ENCODE results near the gene MKNK1. TPM values are rescaled to one million over a fixed set of nuclear protein-coding genes. Genes with fewer than 3 reads are reported as not detected.
A peak's percentile ranks its signal among the peaks of the same experiment; 100 is the strongest.

Gene MKNK1
- polyA plus RNA-seq, 1 of the 3 experiments (the other 2 are of a cell fraction), result 28.2 TPM

DNA sequence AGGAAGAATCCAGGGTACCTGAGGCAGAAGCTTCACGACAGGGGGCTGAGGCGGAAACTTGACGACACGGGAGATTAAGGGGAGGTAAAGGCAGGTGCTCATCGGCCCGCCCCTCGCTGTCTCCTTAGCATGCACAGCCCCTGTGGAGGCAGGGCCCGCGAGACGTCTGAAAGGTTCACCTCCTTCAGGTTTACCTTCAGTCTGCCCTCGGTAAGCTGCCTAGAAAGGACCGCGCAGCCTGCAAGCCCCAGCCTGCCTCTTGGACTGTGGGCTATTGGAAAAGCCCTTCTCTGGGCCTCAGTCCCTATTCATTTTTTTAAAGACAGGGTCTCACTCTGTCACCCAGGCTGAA is 81.1 kb downstream of the MKNK1 start:
- peak overlapping the region; percentile 23; the same call in 1 of the 2 replicates for H3K4me2 ChIP-seq
- CTCF ChIA-PET, result interaction anchor here (0.8 to 3.1 kb wide), 6 partner anchors 10 to 81 kb away, joined by 3 to 23 read pairs (median 8); a partner anchor contains a TSS
- H4K20me1 ChIP-seq (ENCODE audit: insufficient read depth), result no peaks in the 10 kb centered on the region
- H3K9ac ChIP-seq, result no peak overlapping the region
- no peak for DNase-seq
- WGBS (ENCODE audit: low lambda C conversion rate), result 95% methylated on average over 7 of the region's 13 CpGs
- no peaks in the 10 kb centered on the region for H3K36me3 ChIP-seq (replicated peaks in 1 of 2; ENCODE audit: control insufficient read depth in 1 of 2, insufficient read depth in 2 of 2, low read length in 1 of 2)
- peaks cover 4 to 39% of the 10 kb centered on the region in 2 experiments; a peak in 3 of 4 replicates for H3K4me1 ChIP-seq (ENCODE audit: control insufficient read depth in 1 of 2, insufficient read depth in 2 of 2, low read depth in 1 of 2, low read length in 1 of 2)
- POLR2A ChIA-PET, result interaction anchor here (0.6 kb wide), 2 partner anchors 9 to 106 kb away, joined by 4 to 5 read pairs; no protein-coding TSS in a partner anchor
- H3K4me3 ChIP-seq (ENCODE audit: low read depth in 2 of 2, low read length in 1 of 2), result no peak overlapping the region
- H3K27me3 ChIP-seq (ENCODE audit: insufficient read depth), result no peaks in the 10 kb centered on the region
- no peak overlapping the region for H3K27ac ChIP-seq (ENCODE audit: low read depth in 2 of 2, low read length in 1 of 2)
- H2AFZ ChIP-seq (ENCODE audit: low read depth), result no peak overlapping the region
- H3K9me2 ChIP-seq, result no peaks in the 10 kb centered on the region
- H3F3A ChIP-seq (replicated peaks; ENCODE audit: insufficient read depth), result peaks cover 27% of the 10 kb centered on the region
- no peaks in the 10 kb centered on the region for H3K79me2 ChIP-seq (ENCODE audit: insufficient read depth)
- H3K9me3 ChIP-seq, result no peaks in the 10 kb centered on the region
- TF ChIP-seq TEAD4 (IDR thresholded peaks at IDR 0.05; ENCODE audit: borderline replicate concordance, insufficient read depth) (no peak), RXRA (IDR thresholded peaks at IDR 0.05; ENCODE audit: borderline replicate concordance, low read depth) (no peak)

DNA sequence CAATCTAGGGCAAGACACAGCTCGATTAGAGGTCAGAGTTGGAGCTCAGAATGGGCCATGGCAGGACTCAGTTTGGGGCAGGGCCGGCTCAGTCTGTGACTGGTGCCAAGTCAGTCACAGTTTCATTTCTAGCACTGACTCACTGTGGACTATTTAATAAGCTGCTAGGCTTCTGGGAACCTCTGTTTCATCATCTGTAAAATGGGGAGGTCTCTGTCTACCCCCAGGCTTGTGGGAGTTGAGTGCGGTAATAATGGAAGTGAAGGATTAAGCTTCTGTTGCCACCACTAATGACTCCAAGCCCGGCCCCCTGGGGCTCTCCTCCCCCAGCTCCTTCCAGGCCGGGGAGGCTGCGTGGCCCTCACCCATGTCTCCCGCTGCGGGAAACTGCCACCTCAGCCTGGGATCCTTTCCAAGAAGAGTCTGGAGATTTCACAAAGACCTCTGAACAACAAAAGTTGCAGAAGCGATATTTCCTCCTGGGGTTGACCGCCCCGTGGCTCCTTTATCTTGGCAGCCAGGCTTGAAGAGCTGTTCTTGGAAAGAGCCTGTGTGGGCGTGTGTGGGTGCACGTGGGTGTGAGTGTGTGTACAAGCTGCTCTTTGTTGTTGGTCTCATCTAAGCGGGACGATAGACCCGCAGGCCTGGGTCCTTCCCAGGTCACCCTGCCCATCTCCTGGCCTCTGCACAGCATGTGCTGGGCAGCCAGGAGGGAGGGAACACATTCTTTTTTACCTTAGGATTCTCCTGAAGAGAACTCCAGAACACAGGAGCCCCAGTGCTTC is 81.7 kb downstream of the MKNK1 start:
- Histone ChIP-seq H3K9ac (no peak overlapping the region), H3K9me3 (no peaks in the 10 kb centered on the region), H3K27ac (ENCODE audit: low read depth in 2 of 2, low read length in 1 of 2) (peak overlapping the region in 1 of 2 experiments; percentile 49; a peak in 2 of 4 replicates), H3K27me3 (ENCODE audit: insufficient read depth) (no peaks in the 10 kb centered on the region), H3K4me3 (ENCODE audit: low read depth in 2 of 2, low read length in 1 of 2) (no peak overlapping the region), H4K20me1 (ENCODE audit: insufficient read depth) (no peaks in the 10 kb centered on the region), H2AFZ (ENCODE audit: low read depth) (peak overlapping the region; percentile 37; the same call in 1 of the 2 replicates), H3K9me2 (no peaks in the 10 kb centered on the region), H3K4me2 (peak overlapping the region; percentile 23; the same call in 1 of the 2 replicates), H3K4me1 (ENCODE audit: control insufficient read depth in 1 of 2, insufficient read depth in 2 of 2, low read depth in 1 of 2, low read length in 1 of 2) (peaks cover 4 to 39% of the 10 kb centered on the region in 2 experiments; a peak in 3 of 4 replicates), H3K36me3 (replicated peaks in 1 of 2; ENCODE audit: control insufficient read depth in 1 of 2, insufficient read depth in 2 of 2, low read length in 1 of 2) (no peaks in the 10 kb centered on the region), H3F3A (replicated peaks; ENCODE audit: insufficient read depth) (peaks cover 27% of the 10 kb centered on the region), H3K79me2 (ENCODE audit: insufficient read depth) (no peaks in the 10 kb centered on the region)
- no peak for DNase-seq
- CTCF ChIA-PET, result interaction anchor here (0.6 to 3.1 kb wide), 9 partner anchors 11 to 83 kb away, joined by 3 to 23 read pairs (median 3); a partner anchor contains a TSS
- 47% methylated on average over 9 of the region's 16 CpGs for WGBS (ENCODE audit: low lambda C conversion rate)
- TF ChIP-seq, protein P1, sequence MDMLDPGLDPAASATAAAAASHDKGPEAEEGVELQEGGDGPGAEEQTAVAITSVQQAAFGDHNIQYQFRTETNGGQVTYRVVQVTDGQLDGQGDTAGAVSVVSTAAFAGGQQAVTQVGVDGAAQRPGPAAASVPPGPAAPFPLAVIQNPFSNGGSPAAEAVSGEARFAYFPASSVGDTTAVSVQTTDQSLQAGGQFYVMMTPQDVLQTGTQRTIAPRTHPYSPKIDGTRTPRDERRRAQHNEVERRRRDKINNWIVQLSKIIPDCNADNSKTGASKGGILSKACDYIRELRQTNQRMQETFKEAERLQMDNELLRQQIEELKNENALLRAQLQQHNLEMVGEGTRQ (IDR thresholded peaks at IDR 0.05; ENCODE audit: borderline replicate concordance, low read depth, low read length), result no peak
- TF ChIP-seq TAF1 (IDR thresholded peaks at IDR 0.05; ENCODE audit: borderline replicate concordance, low read depth, low read length) (no peak), GATA2 (CRISPR knock-in tag; IDR thresholded peaks at IDR 0.05) (no peak), TEAD4 (IDR thresholded peaks at IDR 0.05; ENCODE audit: borderline replicate concordance, insufficient read depth) (no peak), YY1 (IDR thresholded peaks at IDR 0.05; ENCODE audit: low read depth) (no peak), CTCF (IDR thresholded peaks at IDR 0.05) (no peak), SIN3A (IDR thresholded peaks at IDR 0.05; ENCODE audit: borderline replicate concordance, low read depth, low read length) (no peak), TCF12 (IDR thresholded peaks at IDR 0.05) (no peak)
- POLR2A ChIA-PET, result interaction anchor here (0.6 kb wide), 1 partner anchor 105 kb away, joined by 5 read pairs; no protein-coding TSS in a partner anchor

Data from SK-N-SH (cell line).